ENCODE data around the gene RPH3AL. TPM values are rescaled to one million over a fixed set of nuclear protein-coding genes. Genes with fewer than 3 reads are reported as not detected.

RPH3AL gene
- total and polyA plus RNA-seq, 10 donors: 4.8 to 182 (median 49.1) TPM

GRCh38 chr17:348012-348411 is 4.6 kb downstream of the RPH3AL start:
- TF ChIP-seq POLR2A (IDR thresholded peaks at IDR 0.05): no peak
- no peak for TF ChIP-seq POLR2AphosphoS5 (IDR thresholded peaks at IDR 0.05)
- no peak for TF ChIP-seq CTCF (IDR thresholded peaks at IDR 0.05 in 8 of 11, conservative IDR thresholded peaks at IDR 0.05 in 3 of 11)
- no peak for DNase-seq
- Histone ChIP-seq H3K27me3 (replicated peaks in 1 of 7) (no peaks in the 10 kb centered on the region), H3K9me3 (no peaks in the 10 kb centered on the region), H3K27ac (peak overlapping the region; percentile 27 to 91 (median 82)), H3K4me1 (peaks cover 35 to 64% (median 54%) of the 10 kb centered on the region in 6 donors), H3K36me3 (no peaks in the 10 kb centered on the region), H3K4me3 (no peak overlapping the region)
- WGBS, 5 donors: 32 to 60% (median 45%) methylated on average over 2 of the region's 2 CpGs
- intact Hi-C loops (cut with DNase I; ENCODE audit: low total_unique reads): no loop called here

GRCh38 chr17:347309-347899 is 5.2 kb downstream of the RPH3AL start:
- TF ChIP-seq POLR2AphosphoS5 (IDR thresholded peaks at IDR 0.05) (no peak), POLR2A (IDR thresholded peaks at IDR 0.05) (no peak), CTCF (IDR thresholded peaks at IDR 0.05 in 8 of 11, conservative IDR thresholded peaks at IDR 0.05 in 3 of 11) (no peak)
- peak; percentile 31 for DNase-seq
- H3K9me3 ChIP-seq: no peaks in the 10 kb centered on the region
- intact Hi-C loops (cut with DNase I; ENCODE audit: low total_unique reads): no loop called here
- H3K27me3 ChIP-seq (replicated peaks in 1 of 7): no peaks in the 10 kb centered on the region
- H3K36me3 ChIP-seq: no peaks in the 10 kb centered on the region
- peaks cover 35 to 59% (median 50%) of the 10 kb centered on the region in 6 donors for H3K4me1 ChIP-seq
- 76 to 86% (median 82%) methylated on average over 5 of the region's 5 CpGs for WGBS, 5 donors
- no peak overlapping the region for H3K4me3 ChIP-seq
- peak overlapping the region in 7 of 8 donors; percentile 3 to 91 (median 82) for H3K27ac ChIP-seq

GRCh38 chr17:345992-346785 is 6.4 kb downstream of the RPH3AL start:
- DNase-seq: no peak
- 77 to 89% (median 82%) methylated on average over 12 of the region's 12 CpGs for WGBS, 5 donors
- Histone ChIP-seq H3K27ac (peak overlapping the region in 1 of 8 donors; percentile 91), H3K36me3 (no peaks in the 10 kb centered on the region), H3K9me3 (no peaks in the 10 kb centered on the region), H3K27me3 (replicated peaks in 1 of 7) (no peaks in the 10 kb centered on the region), H3K4me1 (peaks cover 24 to 47% (median 38%) of the 10 kb centered on the region in 6 donors), H3K4me3 (no peak overlapping the region)
- intact Hi-C loops (cut with DNase I; ENCODE audit: low total_unique reads): no loop called here
- TF ChIP-seq CTCF (IDR thresholded peaks at IDR 0.05 in 8 of 11, conservative IDR thresholded peaks at IDR 0.05 in 3 of 11) (no peak), POLR2A (IDR thresholded peaks at IDR 0.05) (no peak), POLR2AphosphoS5 (IDR thresholded peaks at IDR 0.05) (no peak)

- no peak for TF ChIP-seq POLR2AphosphoS5 (IDR thresholded peaks at IDR 0.05)
- no peak for TF ChIP-seq POLR2A (IDR thresholded peaks at IDR 0.05)
- 61 to 73% (median 70%) methylated on average over 3 to 5 of the region's 5 CpGs; no CpG with 5 or more reads in 1 of the 5 donors for WGBS, 5 donors
- DNase-seq: no peak
Measured at GRCh38 chr17:345261-345660, 7.3 kb downstream of the RPH3AL start.

More at GRCh38 chr17:345261-345660, 7.3 kb downstream of the RPH3AL start:
- peaks cover 20 to 38% (median 29%) of the 10 kb centered on the region in 6 donors for H3K4me1 ChIP-seq
- no peak overlapping the region for H3K4me3 ChIP-seq
- H3K9me3 ChIP-seq: no peaks in the 10 kb centered on the region
- H3K27me3 ChIP-seq (replicated peaks in 1 of 7): no peaks in the 10 kb centered on the region
- intact Hi-C loops (cut with DNase I; ENCODE audit: low total_unique reads): no loop called here
- no peak overlapping the region for H3K27ac ChIP-seq
- H3K36me3 ChIP-seq: no peaks in the 10 kb centered on the region
